Measurements from ENCODE around the gene ATG13. TPM values are rescaled to one million over a fixed set of nuclear protein-coding genes. Genes with fewer than 3 reads are reported as not detected.

ATG13 gene
- total RNA-seq, 3 donors from 2014 or later = 47.4 to 54.8 (median 53.1) TPM

GRCh38 chr11:46643531-46643930 lies 26.2 kb downstream of the ATG13 start:
- H3K36me3 Mint-ChIP-seq (ENCODE audit: insufficient read depth) = peaks cover 37% of the 10 kb centered on the region
- H3K4me3 Mint-ChIP-seq = no peak overlapping the region
- H3K4me1 Mint-ChIP-seq (ENCODE audit: low read depth) = peaks cover 10% of the 10 kb centered on the region
- DNase-seq (no peak), ATAC-seq (no peak)
- H3K9me3 Mint-ChIP-seq = no peaks in the 10 kb centered on the region
- H3K27me3 Mint-ChIP-seq (ENCODE audit: low read depth) = no peaks in the 10 kb centered on the region

DNA sequence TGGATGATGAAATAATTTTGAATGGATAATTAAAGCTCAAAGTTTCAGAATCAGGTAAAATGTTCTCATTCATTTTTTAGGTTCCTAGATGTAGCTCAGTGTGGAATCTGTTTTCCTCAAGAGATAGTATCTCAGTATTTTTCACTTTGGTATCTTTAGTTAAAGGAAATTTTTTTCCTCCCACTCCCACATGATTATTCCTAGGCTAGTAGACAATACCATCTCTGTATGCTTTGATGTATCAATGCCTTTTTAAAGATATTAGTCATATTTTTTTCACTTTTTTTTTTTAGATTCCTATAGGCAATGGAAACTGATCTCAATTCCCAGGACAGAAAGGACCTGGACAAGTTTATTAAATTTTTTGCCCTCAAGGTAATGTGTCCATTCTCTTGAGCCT lies 26.6 kb downstream of the ATG13 start:
- Mint-ChIP-seq H3K36me3 (ENCODE audit: insufficient read depth) (peaks cover 35% of the 10 kb centered on the region), H3K27me3 (ENCODE audit: low read depth) (no peaks in the 10 kb centered on the region), H3K4me3 (no peak overlapping the region), H3K4me1 (ENCODE audit: low read depth) (peaks cover 10% of the 10 kb centered on the region), H3K9me3 (no peaks in the 10 kb centered on the region)
- ATAC-seq = no peak
- DNase-seq = no peak

DNA sequence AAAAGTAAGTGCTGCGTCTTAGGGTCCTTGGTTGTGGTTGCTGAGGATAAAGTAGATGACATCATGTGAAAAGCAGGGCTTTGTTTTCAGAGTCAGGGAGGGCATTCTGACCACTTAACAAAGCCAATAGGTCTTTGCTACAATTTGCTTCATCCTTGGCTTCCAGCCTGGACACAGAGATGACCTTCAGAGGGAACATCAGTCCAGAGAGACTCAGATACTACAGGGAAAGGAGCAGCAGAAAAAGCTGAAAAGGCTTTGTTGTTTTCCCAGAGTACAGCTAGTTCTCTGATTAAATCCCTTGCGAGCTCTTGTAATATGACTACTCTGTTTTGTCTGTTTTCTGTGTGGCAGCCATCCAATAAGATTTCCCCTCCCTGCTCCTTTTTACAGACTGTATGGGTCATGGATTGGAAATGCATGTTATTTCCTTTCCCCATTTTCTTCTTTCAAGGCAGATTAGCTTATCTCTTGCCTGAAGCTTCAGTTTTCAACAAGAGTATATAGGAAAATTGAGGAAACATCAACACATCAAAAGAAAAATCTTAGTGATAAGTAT lies 31.9 kb downstream of the ATG13 start:
- H3K27me3 Mint-ChIP-seq (ENCODE audit: low read depth) = no peaks in the 10 kb centered on the region
- no peaks in the 10 kb centered on the region for H3K9me3 Mint-ChIP-seq
- no peaks in the 10 kb centered on the region for H3K4me1 Mint-ChIP-seq (ENCODE audit: low read depth)
- peaks cover 21% of the 10 kb centered on the region for H3K36me3 Mint-ChIP-seq (ENCODE audit: insufficient read depth)
- no peak overlapping the region for H3K4me3 Mint-ChIP-seq
- no peak for ATAC-seq
- no peak for DNase-seq

DNA sequence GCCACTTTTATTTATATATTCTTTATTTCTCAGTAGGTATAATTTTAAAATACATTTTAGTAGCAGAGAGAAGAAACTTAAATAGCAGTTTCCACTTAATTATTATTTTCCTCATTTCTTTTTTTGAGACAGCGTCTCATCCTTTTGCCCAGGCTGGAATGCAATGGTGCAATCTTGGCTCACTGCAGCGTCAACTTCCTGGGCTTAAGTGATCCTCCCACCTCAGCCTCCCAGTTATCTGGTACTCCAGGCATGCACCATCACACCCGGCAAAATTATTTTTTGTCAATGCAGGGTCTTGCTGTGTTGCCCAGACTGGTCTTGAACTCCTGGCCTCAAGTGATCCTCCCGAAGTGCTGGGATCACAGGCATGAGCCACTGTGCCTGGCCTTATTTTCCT lies 38.3 kb downstream of the ATG13 start:
- no peaks in the 10 kb centered on the region for H3K27me3 Mint-ChIP-seq (ENCODE audit: low read depth)
- H3K36me3 Mint-ChIP-seq (ENCODE audit: insufficient read depth) = peaks cover 28% of the 10 kb centered on the region
- H3K4me1 Mint-ChIP-seq (ENCODE audit: low read depth) = no peaks in the 10 kb centered on the region
- H3K4me3 Mint-ChIP-seq = no peak overlapping the region
- DNase-seq = no peak
- no peaks in the 10 kb centered on the region for H3K9me3 Mint-ChIP-seq
- ATAC-seq = no peak

DNA sequence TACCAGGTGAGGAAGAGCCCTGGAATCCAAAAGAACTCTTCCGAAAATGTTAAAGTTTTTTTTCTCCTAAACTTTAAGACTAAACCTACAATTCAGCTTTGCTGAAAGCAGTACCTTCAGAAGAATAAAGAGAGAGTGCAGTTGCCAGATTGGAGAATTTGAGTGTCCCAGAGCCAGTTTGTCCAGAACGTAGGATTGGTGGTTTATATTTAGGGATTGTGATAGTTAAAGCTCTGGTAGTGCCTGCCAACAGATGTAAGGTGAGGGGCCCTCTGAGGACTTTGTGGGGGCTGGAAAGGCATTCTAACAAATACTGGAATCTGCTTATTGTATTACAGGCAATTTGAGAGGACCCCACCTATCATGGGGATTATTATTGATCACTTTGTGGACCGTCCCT lies 39.8 kb downstream of the ATG13 start:
- Mint-ChIP-seq H3K4me1 (ENCODE audit: low read depth) (no peaks in the 10 kb centered on the region), H3K4me3 (no peak overlapping the region), H3K27me3 (ENCODE audit: low read depth) (no peaks in the 10 kb centered on the region), H3K36me3 (ENCODE audit: insufficient read depth) (peaks cover 25% of the 10 kb centered on the region), H3K9me3 (no peaks in the 10 kb centered on the region)
- no peak for DNase-seq
- ATAC-seq = no peak

DNA sequence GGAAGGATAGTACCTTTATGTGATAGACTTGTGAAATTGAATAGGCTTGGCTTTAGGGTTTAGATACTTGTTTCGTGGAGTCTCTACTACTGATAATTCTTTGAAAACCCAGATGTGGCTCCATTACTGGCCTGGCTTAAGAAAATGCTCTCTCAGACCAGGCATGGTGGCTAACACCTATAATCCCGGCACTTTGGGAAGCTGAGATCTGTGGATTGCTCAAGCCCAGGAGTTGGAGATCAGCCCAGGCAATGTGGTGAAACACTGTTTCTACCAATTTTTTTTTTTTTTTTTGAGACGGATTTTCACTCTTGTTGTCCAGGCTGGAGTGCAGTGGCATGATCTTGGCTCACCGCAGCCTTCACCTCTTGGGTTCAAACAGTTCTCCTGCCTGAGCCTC lies 40.9 kb downstream of the ATG13 start:
- Mint-ChIP-seq H3K4me3 (no peak overlapping the region), H3K4me1 (ENCODE audit: low read depth) (no peaks in the 10 kb centered on the region), H3K9me3 (no peaks in the 10 kb centered on the region), H3K27me3 (ENCODE audit: low read depth) (no peaks in the 10 kb centered on the region), H3K36me3 (ENCODE audit: insufficient read depth) (peaks cover 30% of the 10 kb centered on the region)
- DNase-seq (no peak), ATAC-seq (no peak)

DNA sequence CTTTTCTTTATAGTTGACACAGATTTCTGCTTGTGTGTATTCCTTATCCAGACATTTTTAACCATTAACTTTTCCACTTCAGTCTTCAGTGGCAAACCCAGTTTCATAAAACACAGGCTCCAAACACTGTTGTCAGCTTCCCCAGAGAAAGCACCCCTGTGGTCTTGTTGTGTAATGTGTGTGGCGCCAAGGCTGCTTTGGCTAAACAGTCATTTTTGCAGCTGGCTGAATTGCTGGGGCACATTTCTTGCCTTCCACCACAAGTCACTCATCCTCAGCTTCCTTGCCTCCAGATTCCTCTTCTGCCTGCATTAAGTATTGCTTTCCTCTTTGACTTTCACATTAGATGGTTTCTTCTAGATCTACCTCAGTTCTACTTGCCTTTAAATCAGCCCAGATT lies 42.6 kb downstream of the ATG13 start:
- ATAC-seq (no peak), DNase-seq (no peak)
- Mint-ChIP-seq H3K9me3 (no peaks in the 10 kb centered on the region), H3K36me3 (ENCODE audit: insufficient read depth) (peaks cover 38% of the 10 kb centered on the region), H3K27me3 (ENCODE audit: low read depth) (no peaks in the 10 kb centered on the region), H3K4me1 (ENCODE audit: low read depth) (no peaks in the 10 kb centered on the region), H3K4me3 (no peak overlapping the region)

DNA sequence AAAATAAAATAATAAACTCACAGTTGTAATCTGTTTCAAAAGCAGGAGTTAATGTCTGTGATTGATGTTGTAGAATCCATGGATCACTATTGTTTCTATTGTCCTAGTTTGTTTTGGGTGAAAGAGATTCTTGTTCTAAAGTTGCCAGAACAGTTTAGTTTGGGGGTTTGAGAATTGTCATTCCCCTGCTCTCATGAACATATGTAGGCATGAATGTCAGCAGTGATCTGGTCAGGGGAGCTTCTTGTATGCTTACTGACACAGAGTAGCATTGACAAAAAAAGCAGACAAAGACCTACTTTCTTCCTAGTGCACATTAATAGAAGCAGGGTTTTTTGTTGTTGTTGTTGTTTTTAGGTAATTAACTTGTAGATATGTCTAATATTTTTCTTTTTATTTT lies 44.5 kb downstream of the ATG13 start:
- DNase-seq (no peak), ATAC-seq (no peak)
- no peaks in the 10 kb centered on the region for H3K27me3 Mint-ChIP-seq (ENCODE audit: low read depth)
- peaks cover 46% of the 10 kb centered on the region for H3K36me3 Mint-ChIP-seq (ENCODE audit: insufficient read depth)
- no peaks in the 10 kb centered on the region for H3K9me3 Mint-ChIP-seq
- no peaks in the 10 kb centered on the region for H3K4me1 Mint-ChIP-seq (ENCODE audit: low read depth)
- H3K4me3 Mint-ChIP-seq = no peak overlapping the region

DNA sequence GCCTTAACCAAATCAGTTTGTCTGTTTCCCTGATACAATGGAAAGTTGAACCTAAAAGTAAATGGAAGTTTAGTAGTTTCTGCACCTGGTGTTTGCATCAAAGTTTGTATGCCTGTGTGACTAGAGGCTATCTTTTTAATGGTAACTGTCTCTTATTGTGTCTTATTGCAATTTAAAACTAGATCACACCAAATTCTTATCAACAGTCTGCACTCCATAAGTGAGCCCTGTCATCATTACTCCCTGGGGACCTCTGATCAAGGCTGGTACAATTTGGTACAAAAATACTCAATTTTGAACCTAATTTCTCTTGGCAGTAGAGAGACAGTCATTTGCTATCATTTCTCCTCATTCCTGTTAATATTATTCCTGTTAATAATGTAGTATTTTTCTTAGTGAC lies 45.0 kb downstream of the ATG13 start:
- DNase-seq (no peak), ATAC-seq (no peak)
- Mint-ChIP-seq H3K4me1 (ENCODE audit: low read depth) (no peaks in the 10 kb centered on the region), H3K27me3 (ENCODE audit: low read depth) (no peaks in the 10 kb centered on the region), H3K4me3 (no peak overlapping the region), H3K36me3 (ENCODE audit: insufficient read depth) (peaks cover 46% of the 10 kb centered on the region), H3K9me3 (no peaks in the 10 kb centered on the region)

DNA sequence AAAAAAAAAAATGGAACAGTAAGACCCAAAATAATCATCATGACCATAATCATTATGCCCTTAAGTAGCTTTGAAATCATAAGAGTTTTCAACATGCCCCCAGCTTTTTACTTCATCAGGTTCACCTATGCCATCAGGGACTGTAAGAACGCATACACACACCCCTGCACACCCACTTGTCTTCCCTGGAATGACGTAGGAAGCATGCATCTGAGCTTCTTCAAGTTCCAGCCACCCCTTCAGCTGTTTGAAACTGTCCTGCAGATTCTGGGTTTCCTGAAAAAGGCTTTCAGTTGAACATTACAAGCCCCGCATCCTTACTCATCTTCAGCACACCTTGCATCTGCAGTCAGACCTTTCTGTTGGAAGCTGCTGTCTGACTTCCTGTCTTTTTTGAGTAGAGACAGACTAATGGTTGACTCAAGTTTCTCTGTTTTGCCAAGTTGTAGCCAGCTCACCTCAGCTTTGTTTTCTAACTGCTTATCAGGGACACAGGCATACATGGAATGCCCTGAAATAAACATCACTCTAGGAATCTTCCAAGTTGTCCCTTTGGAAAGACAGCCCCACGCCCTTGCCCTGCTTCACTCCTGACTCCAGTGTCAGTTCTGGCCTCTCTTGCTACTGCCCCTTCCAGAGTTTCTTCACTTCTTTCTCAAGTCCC lies 46.1 kb downstream of the ATG13 start:
- H3K4me3 Mint-ChIP-seq = no peak overlapping the region
- no peaks in the 10 kb centered on the region for H3K27me3 Mint-ChIP-seq (ENCODE audit: low read depth)
- ATAC-seq = no peak

DNA sequence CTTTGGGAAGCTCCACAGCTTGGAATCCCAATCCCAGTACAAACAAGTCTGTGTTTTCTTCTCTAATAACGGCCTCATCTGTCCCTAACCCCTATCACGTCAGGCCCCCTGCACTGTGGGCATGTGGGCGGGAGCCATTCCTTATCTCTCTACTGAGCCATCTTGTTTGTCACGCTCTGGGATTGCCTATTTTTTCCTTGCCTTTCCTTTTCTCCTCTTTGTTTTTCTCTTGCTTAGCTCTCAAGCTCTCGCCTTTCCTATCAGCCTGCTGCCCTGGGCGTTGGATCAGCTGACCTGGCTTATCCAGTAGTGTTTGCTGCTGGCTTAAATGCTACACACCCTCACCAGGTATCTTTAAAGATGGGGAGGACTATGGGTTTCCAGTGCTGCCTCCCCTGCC lies 47.3 kb downstream of the ATG13 start:
- Mint-ChIP-seq H3K27me3 (ENCODE audit: low read depth) (no peaks in the 10 kb centered on the region), H3K9me3 (no peaks in the 10 kb centered on the region), H3K36me3 (ENCODE audit: insufficient read depth) (peaks cover 45% of the 10 kb centered on the region), H3K4me3 (no peak overlapping the region), H3K4me1 (ENCODE audit: low read depth) (peaks cover 8% of the 10 kb centered on the region)
- ATAC-seq (no peak), DNase-seq (no peak)

More for the DNA sequence above, 46.1 kb downstream of the ATG13 start:
- H3K9me3 Mint-ChIP-seq = no peaks in the 10 kb centered on the region
- H3K4me1 Mint-ChIP-seq (ENCODE audit: low read depth) = no peaks in the 10 kb centered on the region
- DNase-seq = no peak
- H3K36me3 Mint-ChIP-seq (ENCODE audit: insufficient read depth) = peaks cover 42% of the 10 kb centered on the region

DNA sequence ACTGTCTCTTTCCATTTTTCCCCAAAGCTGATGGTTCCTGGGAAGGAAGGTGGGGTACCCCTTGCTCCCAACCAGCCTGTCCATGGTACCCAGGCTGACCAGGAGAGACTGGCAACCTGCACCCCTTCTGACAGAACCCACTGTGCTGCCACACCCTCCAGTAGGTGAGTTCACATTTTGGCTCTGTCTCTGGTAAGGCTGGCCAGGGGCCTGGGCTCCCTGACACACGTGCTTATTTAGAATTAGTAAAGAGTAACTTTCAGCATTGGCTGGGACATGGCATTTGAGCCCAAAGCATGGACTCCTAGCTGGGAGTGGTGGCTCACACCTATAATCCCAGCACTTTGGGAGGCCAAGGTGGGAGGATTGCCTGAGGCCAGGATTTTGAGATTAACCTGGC lies 48.0 kb downstream of the ATG13 start:
- Mint-ChIP-seq H3K9me3 (no peaks in the 10 kb centered on the region), H3K4me1 (ENCODE audit: low read depth) (peaks cover 14% of the 10 kb centered on the region), H3K36me3 (ENCODE audit: insufficient read depth) (peaks cover 42% of the 10 kb centered on the region), H3K27me3 (ENCODE audit: low read depth) (no peaks in the 10 kb centered on the region), H3K4me3 (no peak overlapping the region)
- ATAC-seq (no peak), DNase-seq (no peak)

DNA sequence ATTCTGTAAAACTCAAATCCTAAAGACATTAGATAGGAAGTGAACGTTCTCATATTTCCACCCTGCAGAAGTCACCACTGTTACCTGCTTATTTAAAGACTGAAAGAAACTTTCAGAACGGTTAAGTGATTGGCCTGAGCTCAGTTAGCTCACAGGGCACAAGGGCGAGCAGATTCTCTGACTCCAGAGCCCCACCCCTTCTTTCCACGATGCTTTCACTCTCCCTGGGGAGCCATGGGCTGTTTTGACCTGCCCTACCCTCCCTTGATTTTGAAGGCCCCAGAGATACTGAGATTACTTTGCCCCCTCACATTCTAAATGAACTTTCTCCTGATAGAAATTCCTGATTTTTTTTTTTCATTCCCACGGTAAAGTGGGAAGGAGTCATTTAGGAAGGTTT lies 49.2 kb downstream of the ATG13 start:
- ATAC-seq (no peak), DNase-seq (no peak)
- no peak overlapping the region for H3K4me3 Mint-ChIP-seq
- H3K36me3 Mint-ChIP-seq (ENCODE audit: insufficient read depth) = peaks cover 42% of the 10 kb centered on the region
- no peaks in the 10 kb centered on the region for H3K9me3 Mint-ChIP-seq
- H3K27me3 Mint-ChIP-seq (ENCODE audit: low read depth) = no peaks in the 10 kb centered on the region
- peaks cover 23% of the 10 kb centered on the region for H3K4me1 Mint-ChIP-seq (ENCODE audit: low read depth)

DNA sequence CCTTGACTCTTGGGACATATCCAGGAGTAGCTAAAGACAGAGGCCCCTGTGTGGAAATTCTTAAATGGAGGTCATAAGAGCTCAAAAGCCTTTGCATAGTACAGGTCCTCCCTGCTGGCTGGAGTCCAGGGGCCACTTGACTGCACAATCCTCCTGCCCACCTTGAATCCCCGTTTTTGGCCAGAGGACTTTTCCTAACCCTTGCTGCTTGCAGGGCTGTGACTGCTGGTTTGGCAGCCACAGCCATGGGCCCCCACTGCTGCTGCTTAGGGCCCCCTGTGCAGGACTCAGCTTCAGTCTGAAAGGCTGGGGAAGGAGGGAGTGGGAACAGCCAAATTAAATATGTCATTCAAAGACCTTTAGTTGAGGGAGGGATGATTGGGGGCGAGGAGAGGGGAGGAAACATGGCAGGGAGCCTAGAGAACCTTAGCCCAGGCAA lies 49.7 kb downstream of the ATG13 start:
- peaks cover 46% of the 10 kb centered on the region for H3K36me3 Mint-ChIP-seq (ENCODE audit: insufficient read depth)
- H3K27me3 Mint-ChIP-seq (ENCODE audit: low read depth) = no peaks in the 10 kb centered on the region
- H3K9me3 Mint-ChIP-seq = no peaks in the 10 kb centered on the region
- H3K4me3 Mint-ChIP-seq = no peak overlapping the region
- ATAC-seq (no peak), DNase-seq (no peak)
- H3K4me1 Mint-ChIP-seq (ENCODE audit: low read depth) = peaks cover 29% of the 10 kb centered on the region

DNA sequence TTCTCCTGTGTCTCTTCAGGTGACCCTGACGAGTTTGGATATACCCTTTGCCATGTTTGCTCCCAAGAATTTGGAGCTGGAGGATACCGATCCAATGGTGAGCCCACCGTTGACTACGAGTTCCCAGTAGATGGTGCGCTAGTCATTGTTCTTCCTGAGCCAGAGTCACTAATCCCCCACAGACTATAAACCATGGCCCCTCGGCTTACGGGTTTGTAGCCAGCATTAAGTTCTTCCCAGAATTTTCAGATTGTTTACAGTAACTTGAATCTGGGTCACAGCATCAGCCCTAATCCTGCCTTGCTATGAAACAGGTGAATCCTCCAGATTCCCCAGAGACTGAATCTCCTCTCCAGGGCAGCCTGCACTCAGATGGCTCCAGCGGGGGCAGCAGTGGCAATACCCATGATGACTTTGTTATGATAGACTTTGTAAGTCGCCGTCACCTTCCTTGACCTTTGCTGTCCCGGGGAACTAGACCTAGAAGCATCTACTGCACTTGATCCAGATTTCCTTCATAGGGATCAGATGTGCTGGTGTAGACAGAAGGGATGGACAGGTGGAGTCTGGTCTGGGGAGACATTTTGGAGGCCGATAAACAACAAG lies 51.2 kb downstream of the ATG13 start:
- Mint-ChIP-seq H3K27me3 (ENCODE audit: low read depth) (no peaks in the 10 kb centered on the region), H3K9me3 (no peaks in the 10 kb centered on the region), H3K36me3 (ENCODE audit: insufficient read depth) (peaks cover 45% of the 10 kb centered on the region), H3K4me3 (no peak overlapping the region), H3K4me1 (ENCODE audit: low read depth) (peaks cover 44% of the 10 kb centered on the region)
- ATAC-seq (no peak), DNase-seq (no peak)
